ENCODE results near the gene ABCC1.

DNA sequence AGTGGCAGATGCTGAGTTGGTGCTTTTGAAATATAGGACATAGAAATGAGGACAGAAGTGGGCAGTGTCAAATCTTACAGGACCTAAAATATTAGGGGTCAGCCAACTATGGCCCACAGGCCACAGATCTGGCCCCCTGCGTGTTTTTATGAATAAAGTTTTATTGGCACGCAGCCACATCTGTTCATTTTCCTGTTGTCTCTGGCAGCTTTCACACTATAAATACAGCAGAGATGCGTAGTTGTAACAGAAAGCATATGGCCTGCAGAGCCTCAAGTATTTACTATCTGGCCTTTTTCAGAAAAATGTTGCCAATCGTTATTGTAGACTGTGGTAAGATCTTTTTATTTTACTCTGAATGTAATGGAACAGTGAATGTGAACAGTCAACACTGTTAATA, 191.1 kb downstream of the ABCC1 start:
- TF ChIP-seq, protein P1, sequence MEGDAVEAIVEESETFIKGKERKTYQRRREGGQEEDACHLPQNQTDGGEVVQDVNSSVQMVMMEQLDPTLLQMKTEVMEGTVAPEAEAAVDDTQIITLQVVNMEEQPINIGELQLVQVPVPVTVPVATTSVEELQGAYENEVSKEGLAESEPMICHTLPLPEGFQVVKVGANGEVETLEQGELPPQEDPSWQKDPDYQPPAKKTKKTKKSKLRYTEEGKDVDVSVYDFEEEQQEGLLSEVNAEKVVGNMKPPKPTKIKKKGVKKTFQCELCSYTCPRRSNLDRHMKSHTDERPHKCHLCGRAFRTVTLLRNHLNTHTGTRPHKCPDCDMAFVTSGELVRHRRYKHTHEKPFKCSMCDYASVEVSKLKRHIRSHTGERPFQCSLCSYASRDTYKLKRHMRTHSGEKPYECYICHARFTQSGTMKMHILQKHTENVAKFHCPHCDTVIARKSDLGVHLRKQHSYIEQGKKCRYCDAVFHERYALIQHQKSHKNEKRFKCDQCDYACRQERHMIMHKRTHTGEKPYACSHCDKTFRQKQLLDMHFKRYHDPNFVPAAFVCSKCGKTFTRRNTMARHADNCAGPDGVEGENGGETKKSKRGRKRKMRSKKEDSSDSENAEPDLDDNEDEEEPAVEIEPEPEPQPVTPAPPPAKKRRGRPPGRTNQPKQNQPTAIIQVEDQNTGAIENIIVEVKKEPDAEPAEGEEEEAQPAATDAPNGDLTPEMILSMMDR (IDR thresholded peaks at IDR 0.05; ENCODE audit: borderline replicate concordance, extremely low read depth, low read length, poor library complexity, severe bottlenecking): no peak
- no peak for TF ChIP-seq EZH2 (IDR thresholded peaks at IDR 0.05; ENCODE audit: borderline replicate concordance, low read depth, low read length, severe bottlenecking)

Data from DND-41 (cell line).